HG03108 (cell line): ENCODE results near the gene ZNF70.

Experiments
- ATAC-seq: cut with Tn5 transposase; IDR thresholded peaks from one replicate; pipeline ENCODE4 v1.9.1; 2021; ENCODE audit warnings: moderate library complexity; ENCODE audit not compliant: unreplicated experiment

Gene ZNF70

DNA sequence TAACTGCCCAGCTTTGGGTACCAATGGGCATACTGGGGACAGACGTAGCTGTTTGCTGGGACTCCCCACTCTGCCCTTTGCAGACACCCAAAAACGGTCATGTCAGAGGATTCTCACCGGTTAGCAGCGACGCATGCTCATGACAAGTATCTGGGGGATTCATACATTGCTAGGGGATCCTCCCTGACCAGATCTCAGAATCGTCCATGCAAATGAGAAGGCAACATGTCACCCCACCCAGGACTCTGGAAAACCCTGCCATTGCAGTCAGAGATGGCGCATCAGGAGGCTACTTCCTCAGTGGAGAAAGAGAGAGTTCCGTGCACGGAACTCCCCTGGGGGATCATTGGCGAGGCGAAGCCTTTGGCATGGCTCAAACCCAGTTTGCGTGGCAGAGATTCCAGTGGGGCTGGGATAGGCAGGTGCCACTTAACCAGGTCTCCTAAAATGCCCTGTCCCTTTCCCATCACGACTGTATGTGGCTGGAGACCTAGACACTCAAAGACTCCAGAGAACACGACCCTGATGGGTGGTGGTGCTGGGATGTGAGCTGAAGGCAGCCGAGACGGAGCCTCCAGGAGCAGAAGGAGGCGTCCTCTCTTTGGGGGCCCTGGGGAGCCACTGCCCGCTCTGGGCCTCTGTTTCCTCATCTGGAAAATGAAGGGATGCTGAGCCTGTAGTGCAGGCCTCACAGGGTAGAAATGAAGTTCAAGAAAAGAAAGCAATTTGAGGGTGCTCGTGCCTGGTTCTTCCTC lies 55.2 kb downstream of the ZNF70 start:
- no peak for ATAC-seq

DNA sequence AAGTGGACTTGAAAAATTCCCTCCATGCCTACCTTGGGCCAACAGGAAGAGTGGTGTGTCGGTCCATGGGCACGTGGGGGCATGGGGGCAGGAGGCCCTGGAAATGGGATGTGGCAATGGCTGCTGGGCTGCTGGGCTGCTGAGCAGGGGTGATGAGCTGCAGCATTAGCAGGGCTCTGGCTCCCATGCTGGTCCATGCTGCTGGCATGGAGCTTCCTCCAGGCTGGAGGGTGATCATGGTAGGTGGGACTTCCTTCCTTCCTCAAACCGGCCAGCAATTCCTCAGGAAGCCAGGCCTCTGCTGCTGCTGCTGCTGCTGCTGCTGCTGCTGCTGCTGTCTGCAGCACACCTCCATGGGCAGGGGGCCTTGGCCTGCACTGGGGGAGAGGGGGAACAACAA lies 55.8 kb downstream of the ZNF70 start:
- no peak for ATAC-seq

DNA sequence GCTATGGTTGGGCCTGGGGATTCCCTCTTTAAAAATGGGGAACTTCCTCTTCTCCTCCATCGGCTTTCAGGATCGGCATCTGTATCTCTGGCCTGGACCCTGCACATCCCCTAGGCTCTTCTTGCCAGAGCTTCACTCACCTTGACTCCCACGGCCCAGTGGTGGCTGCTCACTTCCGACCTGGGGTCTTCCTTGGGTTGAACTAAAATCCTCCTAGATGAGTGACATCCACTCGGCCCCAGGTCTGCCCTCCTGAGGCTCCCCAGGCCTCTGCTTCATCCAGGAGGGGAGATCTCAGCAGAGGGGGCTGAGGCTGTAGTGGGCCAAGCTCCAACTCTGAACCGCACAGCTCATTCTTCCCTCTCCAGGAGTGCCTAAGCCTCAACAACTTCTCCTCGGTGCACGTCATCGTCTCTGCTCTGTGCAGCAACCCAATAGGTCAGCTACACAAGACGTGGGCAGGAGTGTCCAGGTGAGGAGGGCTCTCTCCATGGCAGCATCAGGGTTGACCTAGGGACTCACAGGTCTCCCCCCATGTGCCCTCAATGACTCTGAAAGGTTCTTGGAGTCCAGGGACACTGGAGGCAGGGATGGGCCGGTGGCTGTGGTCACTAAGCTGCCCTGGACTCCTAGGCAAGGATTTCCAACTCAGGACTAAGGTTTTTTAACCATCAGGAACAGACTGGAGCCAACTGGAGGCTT lies 56.8 kb downstream of the ZNF70 start:
- ATAC-seq, result no peak

DNA sequence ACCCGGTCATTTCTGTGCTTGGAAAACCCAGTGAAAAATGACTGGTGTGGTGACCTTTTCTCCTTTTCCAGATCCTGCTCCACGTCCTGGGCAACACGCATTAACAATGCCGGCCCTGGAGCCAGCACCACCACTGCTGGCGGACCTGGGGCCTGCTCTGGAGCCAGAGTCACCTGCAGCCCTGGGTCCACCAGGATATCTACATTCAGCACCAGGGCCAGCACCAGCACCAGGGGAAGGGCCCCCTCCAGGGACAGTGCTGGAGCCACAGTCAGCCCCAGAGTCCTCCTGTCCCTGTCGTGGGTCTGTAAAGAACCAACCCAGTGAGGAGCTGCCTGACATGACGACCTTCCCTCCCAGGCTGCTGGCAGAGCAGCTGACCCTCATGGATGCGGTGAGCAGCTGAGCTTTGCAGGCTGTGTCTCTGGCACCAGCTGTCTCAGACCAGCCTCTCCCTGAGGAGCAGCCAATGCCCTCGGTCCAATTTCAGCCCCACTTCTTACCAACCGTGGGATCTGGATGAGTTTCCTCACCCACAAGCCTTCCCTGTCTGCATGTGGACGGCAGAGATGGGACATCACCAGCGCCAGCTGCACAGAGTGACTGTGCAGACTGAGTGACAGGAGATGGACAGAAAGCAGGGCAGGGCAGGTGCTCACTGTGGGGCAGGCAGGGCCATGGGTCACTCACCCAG lies 58.2 kb downstream of the ZNF70 start:
- no peak for ATAC-seq

DNA sequence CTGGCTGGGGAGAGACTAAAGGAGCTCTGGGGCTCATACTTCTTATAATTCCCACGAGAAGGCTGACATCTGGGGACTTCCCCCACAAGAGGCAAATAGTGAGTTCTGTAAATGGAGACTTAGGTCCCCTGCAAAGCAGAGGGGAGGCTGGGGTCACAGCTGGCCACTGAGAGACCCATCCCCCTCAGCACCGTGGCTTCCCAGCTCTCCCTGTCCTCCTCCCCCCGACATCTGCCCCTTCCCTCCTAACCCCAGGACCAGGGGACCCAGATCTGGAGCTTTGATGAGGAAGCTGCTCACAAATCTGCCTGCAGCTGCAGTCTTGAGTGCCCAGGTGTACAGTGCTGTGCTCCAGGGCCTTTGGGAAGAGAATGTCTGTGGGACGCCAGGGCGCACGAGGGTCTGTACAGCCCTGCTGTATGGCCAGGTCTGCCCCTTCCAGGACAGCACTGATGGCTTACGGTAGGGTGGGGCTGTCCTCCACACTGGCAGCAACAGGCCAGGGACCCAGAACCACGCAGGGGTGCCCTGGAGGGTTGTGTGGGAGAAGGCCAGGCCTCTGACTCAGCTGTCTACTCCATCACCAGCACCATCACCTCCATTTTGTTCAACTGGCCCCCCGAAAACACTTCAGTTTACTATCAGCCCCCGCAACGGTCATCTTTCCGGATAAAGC lies 59.0 kb downstream of the ZNF70 start:
- no peak for ATAC-seq

DNA sequence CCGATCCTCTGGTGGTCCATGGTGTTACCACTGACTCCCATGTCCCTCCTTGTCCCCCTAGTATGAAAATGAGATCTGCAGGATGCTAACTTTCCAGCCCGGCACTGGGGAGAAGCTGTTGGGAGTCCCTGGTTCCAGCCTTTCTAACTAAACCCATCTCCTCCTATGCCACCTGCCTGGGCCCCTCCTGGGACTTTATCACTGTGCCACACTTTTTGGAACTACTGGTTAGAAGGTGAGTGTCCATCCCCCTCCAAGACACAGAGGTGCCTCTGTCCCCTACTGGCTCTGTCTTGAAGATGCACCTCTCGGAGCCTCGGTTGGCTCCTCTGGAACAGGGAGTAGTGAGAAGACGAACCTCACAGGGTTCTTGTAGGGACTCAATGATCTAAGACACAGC lies 60.2 kb downstream of the ZNF70 start, which contains the start of gene RGL4:
TSS of gene RGL4 (plus strand) at position 301 of the 400 bp plus-strand sequence. CDS start 1,018 bp downstream, outside the sequence.
- ATAC-seq, result no peak

DNA sequence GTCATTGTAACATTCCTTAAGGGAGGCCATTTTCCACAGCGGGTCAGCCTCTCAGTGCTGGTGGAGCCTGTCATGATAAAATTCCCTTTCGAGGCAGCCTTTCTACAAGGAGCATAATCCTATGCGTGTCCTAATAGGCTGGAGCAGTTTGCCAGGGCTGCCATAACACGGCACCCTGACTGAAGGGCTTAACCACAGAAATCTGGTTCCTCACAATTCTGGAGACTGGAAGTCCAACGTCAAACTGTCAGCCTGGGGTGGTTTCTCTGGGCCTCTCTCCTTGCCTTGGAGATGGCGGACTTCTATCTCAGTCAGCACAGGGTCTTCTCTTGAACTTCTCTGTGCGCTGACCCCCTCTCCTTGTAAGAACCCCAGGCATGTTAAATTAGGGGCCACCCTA lies 61.5 kb downstream of the ZNF70 start:
- no peak for ATAC-seq
